GM23338 (cell line): ENCODE results near the gene DDAH2. TPM values are rescaled to one million over a fixed set of nuclear protein-coding genes. Genes with fewer than 3 reads are reported as not detected.

Experiments
- ATAC-seq: fragments of 200-7000 bp; cut with Tn5 transposase; 3 replicates; pipeline ENCODE4 v1.9.1; 2020
- DNase-seq: peaks from one replicate; pipeline ENCODE4 v3.0.0-alpha.2; 2015; ENCODE audit warnings: low spot score
- H2AFZ ChIP-seq: fragments of 200-600 bp; sonication (generic); 2 replicates; pipeline ENCODE4 v1.8.0; 2016; ENCODE audit warnings: antibody characterized with exemption, mild to moderate bottlenecking, moderate library complexity
- H3F3A ChIP-seq: fragments of 200-600 bp; sonication (generic); replicated peaks from 2 replicates; pipeline ENCODE4 v1.8.0; 2017; ENCODE audit warnings: antibody characterized with exemption, mixed run types, low read depth
- H3K27ac ChIP-seq: fragments of 200-600 bp; sonication (generic); 2 replicates; pipeline ENCODE4 v1.6.1; 2016; ENCODE audit warnings: low read depth
- H3K27me3 ChIP-seq: fragments of 200-600 bp; sonication (generic); 2 replicates; pipeline ENCODE4 v1.8.0; 2016; ENCODE audit warnings: mild to moderate bottlenecking, mixed run types, moderate library complexity; ENCODE audit not compliant: insufficient read depth
- H3K36me3 ChIP-seq: fragments of 200-600 bp; sonication (generic); 2 replicates; pipeline ENCODE4 v1.8.0; 2016; ENCODE audit warnings: mild to moderate bottlenecking; ENCODE audit not compliant: insufficient read depth
- H3K4me1 ChIP-seq: fragments of 200-600 bp; sonication (generic); 2 replicates; pipeline ENCODE4 v1.8.0; 2016; ENCODE audit warnings: mild to moderate bottlenecking, moderate library complexity; ENCODE audit not compliant: insufficient read depth
- H3K4me2 ChIP-seq: fragments of 200-600 bp; sonication (generic); 2 replicates; pipeline ENCODE4 v1.7.1; 2017; ENCODE audit warnings: mixed run types
- H3K4me3 ChIP-seq: fragments of 200-600 bp; sonication (generic); 2 replicates; pipeline ENCODE4 v1.6.1; 2016; ENCODE audit warnings: mixed run types
- H3K79me2 ChIP-seq: fragments of 200-600 bp; sonication (generic); replicated peaks from 2 replicates; pipeline ENCODE4 v1.8.0; 2017; ENCODE audit warnings: mild to moderate bottlenecking; ENCODE audit not compliant: insufficient read depth
- H3K9me2 ChIP-seq: fragments of 200-600 bp; sonication (generic); 2 replicates; pipeline ENCODE4 v1.8.0; 2017; ENCODE audit not compliant: insufficient read depth
- H4K20me1 ChIP-seq: fragments of 200-600 bp; sonication (generic); replicated peaks from 2 replicates; pipeline ENCODE4 v1.8.0; 2017; ENCODE audit warnings: mild to moderate bottlenecking; ENCODE audit not compliant: insufficient read depth
- H3K27ac Mint-ChIP-seq: 2 replicates; pipeline ENCODE4 v1.8.0; 2020; ENCODE audit warnings: inconsistent platforms, mild to moderate bottlenecking, moderate library complexity, mixed read lengths
- H3K27me3 Mint-ChIP-seq: 3 replicates; pipeline ENCODE4 v1.8.0; 2022; ENCODE audit warnings: low read depth, mild to moderate bottlenecking, moderate library complexity, mixed read lengths, inconsistent platforms; ENCODE audit not compliant: insufficient read depth, poor library complexity
- H3K36me3 Mint-ChIP-seq: 3 replicates; pipeline ENCODE4 v1.8.0; 2021; ENCODE audit warnings: low read depth, mild to moderate bottlenecking, inconsistent platforms, moderate library complexity, mixed read lengths
- H3K4me1 Mint-ChIP-seq: 3 replicates; pipeline ENCODE4 v1.8.0; 2020; ENCODE audit warnings: mild to moderate bottlenecking, inconsistent platforms, mixed read lengths
- H3K4me3 Mint-ChIP-seq: 3 replicates; pipeline ENCODE4 v1.8.0; 2021; ENCODE audit warnings: moderate library complexity, mild to moderate bottlenecking, inconsistent platforms, mixed read lengths
- H3K9me3 Mint-ChIP-seq: 3 replicates; pipeline ENCODE4 v1.8.0; 2020; ENCODE audit warnings: moderate library complexity, mild to moderate bottlenecking, inconsistent platforms, mixed read lengths
- CREB1 ChIP-seq: fragments of 250-450 bp; sonication (Bioruptor Pico); IDR thresholded peaks from 2 replicates; pipeline ENCODE4 v1.5.0; 2020; ENCODE audit warnings: low read depth, mild to moderate bottlenecking, moderate library complexity
- CTCF ChIP-seq, 2 experiments: fragments of 200-600 bp in 1 of 2; sonication (generic) in 1 of 2; conservative IDR thresholded peaks; 2 replicates each; pipeline versions ENCODE4 v1.5.1 to v1.6.1; 2016 to 2017; ENCODE audit warnings: antibody characterized with exemption in 2 of 2, low read depth in 2 of 2, mild to moderate bottlenecking in 2 of 2, moderate library complexity in 1 of 2
- EZH2 ChIP-seq: fragments of 200-600 bp; sonication (generic); IDR thresholded peaks from one replicate; pipeline ENCODE4 v1.8.0; 2017; ENCODE audit warnings: antibody characterized with exemption, mild to moderate bottlenecking, low read depth; ENCODE audit not compliant: unreplicated experiment
- EZH2phosphoT487 ChIP-seq: fragments of 200-600 bp; sonication (generic); IDR thresholded peaks from one replicate; pipeline ENCODE4 v1.8.1; 2018; ENCODE audit warnings: antibody characterized with exemption; ENCODE audit not compliant: unreplicated experiment
- JUNB ChIP-seq: IDR thresholded peaks from one replicate; pipeline ENCODE4 v1.6.1; 2016; ENCODE audit warnings: antibody characterized with exemption; ENCODE audit not compliant: unreplicated experiment
- NANOG ChIP-seq: IDR thresholded peaks from 2 replicates; pipeline ENCODE4 v1.6.1; 2016; ENCODE audit warnings: antibody characterized with exemption, borderline replicate concordance
- POLR2AphosphoS5 ChIP-seq: IDR thresholded peaks from 2 replicates; pipeline ENCODE4 v1.6.1; 2016; ENCODE audit warnings: antibody characterized with exemption, low read depth
- REST ChIP-seq: IDR thresholded peaks from one replicate; pipeline ENCODE4 v1.6.1; 2018; ENCODE audit warnings: antibody characterized with exemption; ENCODE audit not compliant: unreplicated experiment
- ZNF331 ChIP-seq: fragments of 250-450 bp; sonication (Bioruptor Pico); IDR thresholded peaks from 2 replicates; pipeline ENCODE4 v1.5.0; 2020; ENCODE audit warnings: low read depth, mild to moderate bottlenecking, moderate library complexity
- polyA plus RNA-seq: library from polyadenylated mRNA; unstranded; fragments of >200 nt; fragmentation: Nextera tagmentation; extraction: Ambion mirVana; gene quantifications from 2 replicates; pipeline ENCODE4 v1.2.1, GENCODE V29; 2016
- total RNA-seq: library from RNA; depleted of rRNA; stranded (reverse); fragments of >200 nt; shearing (Covaris generic); gene quantifications from 2 replicates; pipeline ENCODE4 v1.2.3, GENCODE V29; 2014

The DDAH2 gene
- total and polyA plus RNA-seq, 2 experiments from 2014 or later, result 58.7 to 65.1 TPM

- Histone ChIP-seq H2AFZ (peak overlapping the region; percentile 67), H3K27me3 (no peaks in the 10 kb centered on the region), H3K36me3 (peaks cover 4% of the 10 kb centered on the region; the same call in 1 of the 2 replicates), H3K4me1 (peaks cover 36% of the 10 kb centered on the region), H4K20me1 (no peaks in the 10 kb centered on the region), H3K9me2 (no peaks in the 10 kb centered on the region), H3K4me3 (peak overlapping the region; percentile 68), H3K27ac (peak overlapping the region; percentile 92), H3K4me2 (peak overlapping the region; percentile 93), H3K79me2 (peaks cover 6% of the 10 kb centered on the region; the same call in 1 of the 2 replicates), H3F3A (peaks cover 15% of the 10 kb centered on the region)
- Mint-ChIP-seq H3K27ac (peak overlapping the region; percentile 97), H3K4me1 (peaks cover 47% of the 10 kb centered on the region), H3K27me3 (peaks cover 27% of the 10 kb centered on the region), H3K36me3 (peaks cover 17% of the 10 kb centered on the region), H3K9me3 (no peaks in the 10 kb centered on the region; the same call in 2 of the 3 replicates), H3K4me3 (peak overlapping the region; percentile 78)
- no peak for TF ChIP-seq JUNB
- no peak for TF ChIP-seq CREB1 (CRISPR knock-in tag)
- TF ChIP-seq EZH2phosphoT487, result no peak
- TF ChIP-seq ZNF331 (CRISPR knock-in tag), result no peak
- TF ChIP-seq POLR2AphosphoS5, result peak; percentile 0; the same call in 1 of the 2 replicates
- no peak for TF ChIP-seq REST
- TF ChIP-seq EZH2, result no peak
- no peak for TF ChIP-seq NANOG
- DNase-seq (no peak), ATAC-seq (peak; percentile 6)
These were observed 11.5 kb upstream of the DDAH2 start for GRCh38 chr6:31740397-31741223.

GRCh38 chr6:31739639-31740396 is 10.7 kb upstream of the DDAH2 start, which contains the start of gene MSH5:
MSH5 (plus strand) TSS chr6:31740005; CDS start chr6:31740467, 462 bp downstream.
- H3K36me3 Mint-ChIP-seq, result peaks cover 17% of the 10 kb centered on the region
- Histone ChIP-seq H3K4me2 (peak within 1 kb of the TSS; percentile 93), H3K9me2 (no peaks in the 10 kb centered on the region), H3K79me2 (peaks cover 13% of the 10 kb centered on the region), H4K20me1 (no peaks in the 10 kb centered on the region), H3K4me3 (peak within 1 kb of the TSS; percentile 68), H2AFZ (peak within 1 kb of the TSS; percentile 67), H3F3A (peaks cover 22% of the 10 kb centered on the region), H3K27me3 (no peaks in the 10 kb centered on the region), H3K27ac (peak within 1 kb of the TSS; percentile 92), H3K4me1 (peaks cover 36% of the 10 kb centered on the region), H3K36me3 (peaks cover 4% of the 10 kb centered on the region; the same call in 1 of the 2 replicates)
- TF ChIP-seq EZH2phosphoT487, result no peak
- peak; percentile 69 for TF ChIP-seq POLR2AphosphoS5
- TF ChIP-seq CREB1 (CRISPR knock-in tag), result peak; percentile 45; the same call in 1 of the 2 replicates
- no peak for TF ChIP-seq NANOG
- TF ChIP-seq CTCF (conservative IDR thresholded peaks at IDR 0.05; ENCODE audit: low read depth in 2 of 2), result no peak
- H3K4me3 Mint-ChIP-seq, result peak within 1 kb of the TSS; percentile 78
- H3K27me3 Mint-ChIP-seq, result peaks cover 27% of the 10 kb centered on the region
- DNase-seq, result peak; percentile 100
- peaks cover 42% of the 10 kb centered on the region for H3K4me1 Mint-ChIP-seq
- H3K27ac Mint-ChIP-seq, result peak within 1 kb of the TSS; percentile 97
- H3K9me3 Mint-ChIP-seq, result no peaks in the 10 kb centered on the region; the same call in 2 of the 3 replicates
- ATAC-seq, result peak; percentile 84
